H9 (cell line): ENCODE measurements around the gene MTERF4. TPM values are rescaled to one million over a fixed set of nuclear protein-coding genes. Genes with fewer than 3 reads are reported as not detected.

Experiments used
- DNase-seq: peaks from one replicate; pipeline ENCODE4 v3.0.0-alpha.2; 2017
- H2AFZ ChIP-seq: one replicate; pipeline ENCODE4 v1.6.1; 2013; ENCODE audit warnings: mild to moderate bottlenecking, low read length, control low read depth, moderate library complexity
- H2AK5ac ChIP-seq: 2 replicates; pipeline ENCODE4 v1.6.1; 2013; ENCODE audit warnings: low read length, control low read depth, mixed read lengths; ENCODE audit not compliant: insufficient read length
- H2BK120ac ChIP-seq: one replicate; pipeline ENCODE4 v1.6.1; 2013; ENCODE audit warnings: low read depth, mild to moderate bottlenecking, low read length, control low read depth, inconsistent platforms; ENCODE audit not compliant: poor library complexity, severe bottlenecking
- H2BK12ac ChIP-seq: 2 replicates; pipeline ENCODE4 v1.6.1; 2013; ENCODE audit warnings: low read length, control low read depth, mixed read lengths, low read depth; ENCODE audit not compliant: insufficient read length
- H2BK15ac ChIP-seq: 2 replicates; pipeline ENCODE4 v1.6.1; 2013; ENCODE audit warnings: low read depth, low read length, control low read depth
- H2BK20ac ChIP-seq: one replicate; pipeline ENCODE4 v1.6.1; 2013; ENCODE audit warnings: low read depth, mild to moderate bottlenecking, low read length, control low read depth, inconsistent platforms; ENCODE audit not compliant: poor library complexity, severe bottlenecking
- H2BK5ac ChIP-seq: 2 replicates; pipeline ENCODE4 v1.6.1; 2013; ENCODE audit warnings: low read length, control low read depth, mixed read lengths; ENCODE audit not compliant: insufficient read length
- H3K14ac ChIP-seq: 2 replicates; pipeline ENCODE4 v1.6.1; 2013; ENCODE audit warnings: low read length, control low read depth; ENCODE audit not compliant: insufficient read depth
- H3K18ac ChIP-seq: 2 replicates; pipeline ENCODE4 v1.6.1; 2013; ENCODE audit warnings: low read depth, mild to moderate bottlenecking, mixed read lengths, low read length, control low read depth; ENCODE audit not compliant: insufficient read length
- H3K23ac ChIP-seq: 2 replicates; pipeline ENCODE4 v1.6.1; 2013; ENCODE audit warnings: low read length, control low read depth, mixed read lengths, low read depth; ENCODE audit not compliant: insufficient read length
- H3K23me2 ChIP-seq: 2 replicates; pipeline ENCODE4 v1.6.1; 2013; ENCODE audit warnings: low read depth, mild to moderate bottlenecking, mixed read lengths, low read length, control low read depth; ENCODE audit not compliant: insufficient read length, poor library complexity, severe bottlenecking
- H3K27ac ChIP-seq: 2 replicates; pipeline ENCODE4 v1.5.1; 2013; ENCODE audit warnings: low read length, control low read depth, mixed read lengths, low read depth; ENCODE audit not compliant: insufficient read length
- H3K27me3 ChIP-seq: 2 replicates; pipeline ENCODE4 v1.6.1; 2013; ENCODE audit warnings: low read length, control low read depth, inconsistent platforms; ENCODE audit not compliant: insufficient read depth
- H3K4ac ChIP-seq: 2 replicates; pipeline ENCODE4 v1.6.1; 2013; ENCODE audit warnings: low read depth, mild to moderate bottlenecking, control low read depth, inconsistent platforms, low read length, moderate library complexity
- H3K4me1 ChIP-seq: 2 replicates; pipeline ENCODE4 v1.6.1; 2013; ENCODE audit warnings: low read length, control low read depth, inconsistent platforms; ENCODE audit not compliant: insufficient read depth
- H3K4me2 ChIP-seq: 2 replicates; pipeline ENCODE4 v1.6.1; 2013; ENCODE audit warnings: low read length, control low read depth, mixed read lengths; ENCODE audit not compliant: insufficient read length, insufficient read depth
- H3K56ac ChIP-seq: 2 replicates; pipeline ENCODE4 v1.6.1; 2013; ENCODE audit warnings: low read depth, mild to moderate bottlenecking, mixed read lengths, low read length, control low read depth; ENCODE audit not compliant: insufficient read length
- H3K79me1 ChIP-seq: 2 replicates; pipeline ENCODE4 v1.6.1; 2013; ENCODE audit warnings: low read depth, mild to moderate bottlenecking, moderate library complexity, low read length, control low read depth, inconsistent platforms; ENCODE audit not compliant: insufficient read depth, poor library complexity, severe bottlenecking
- H3K79me2 ChIP-seq: 2 replicates; pipeline ENCODE4 v1.6.1; 2013; ENCODE audit warnings: low read length, control low read depth, inconsistent platforms; ENCODE audit not compliant: insufficient read depth
- H3K9ac ChIP-seq: 2 replicates; pipeline ENCODE4 v1.6.1; 2013; ENCODE audit warnings: low read length, control low read depth, mixed read lengths; ENCODE audit not compliant: insufficient read length; ENCODE audit errors: extremely low read depth
- H3K9me3 ChIP-seq: one replicate; pipeline ENCODE4 v1.6.1; 2013; ENCODE audit warnings: low read depth, low read length, inconsistent platforms; ENCODE audit not compliant: control insufficient read depth
- H3T11ph ChIP-seq: one replicate; pipeline ENCODE4 v1.6.1; 2013; ENCODE audit warnings: mild to moderate bottlenecking, low read length, control low read depth, inconsistent platforms
- H4K20me1 ChIP-seq: one replicate; pipeline ENCODE4 v1.6.1; 2013; ENCODE audit not compliant: control insufficient read depth, insufficient read length, insufficient read depth
- H4K5ac ChIP-seq: 2 replicates; pipeline ENCODE4 v1.6.1; 2013; ENCODE audit warnings: low read depth, mild to moderate bottlenecking, mixed read lengths, low read length, control low read depth; ENCODE audit not compliant: insufficient read length
- H4K8ac ChIP-seq: replicated peaks from 2 replicates; pipeline ENCODE4 v1.6.1; 2013; ENCODE audit warnings: low read length, control low read depth, mixed read lengths, low read depth; ENCODE audit not compliant: insufficient read length
- H4K91ac ChIP-seq: 2 replicates; pipeline ENCODE4 v1.6.1; 2013; ENCODE audit warnings: low read depth, mild to moderate bottlenecking, moderate library complexity, mixed read lengths, low read length, control low read depth; ENCODE audit not compliant: insufficient read length
- H3K27ac Mint-ChIP-seq, 3 experiments: 2 replicates in 2 of 3; 3 replicates in 1 of 3; pipeline ENCODE4 v1.8.0; 2020 to 2021; ENCODE audit warnings: mixed read lengths in 3 of 3, mild to moderate bottlenecking in 1 of 3, moderate library complexity in 1 of 3
- H3K27me3 Mint-ChIP-seq: 2 replicates; pipeline ENCODE4 v1.8.0; 2021; ENCODE audit warnings: low read depth, mild to moderate bottlenecking, moderate library complexity, mixed read lengths
- H3K36me3 Mint-ChIP-seq, 3 experiments: 2 replicates in 2 of 3; 3 replicates in 1 of 3; pipeline ENCODE4 v1.8.0; 2020 to 2021; ENCODE audit warnings: low read depth in 3 of 3, mixed read lengths in 3 of 3; ENCODE audit not compliant: insufficient read depth in 1 of 3
- H3K4me1 Mint-ChIP-seq, 2 experiments: 2 replicates each; pipeline ENCODE4 v1.8.0; 2020; ENCODE audit warnings: mixed read lengths in 2 of 2
- H3K4me3 Mint-ChIP-seq, 2 experiments: 2 replicates in 1 of 2; 3 replicates in 1 of 2; pipeline ENCODE4 v1.8.0; 2020 to 2021; ENCODE audit warnings: mild to moderate bottlenecking in 2 of 2, mixed read lengths in 2 of 2, moderate library complexity in 1 of 2
- H3K9me3 Mint-ChIP-seq, 2 experiments: 2 replicates in 1 of 2; 3 replicates in 1 of 2; pipeline ENCODE4 v1.8.0; 2020; ENCODE audit warnings: mild to moderate bottlenecking in 2 of 2, mixed read lengths in 2 of 2, moderate library complexity in 1 of 2
- CTCF ChIP-seq: fragments of 200-600 bp; sonication (generic); conservative IDR thresholded peaks from 3 replicates; pipeline ENCODE4 v1.8.0; 2021; ENCODE audit warnings: antibody characterized with exemption, mild to moderate bottlenecking
- WGBS: extraction: QIAGEN DNeasy Blood & Tissue Kit; methylation state at CpG from one replicate; pipeline ENCODE4 v1.1.7; 2013; ENCODE audit warnings: missing lambda C conversion rate, low lambda C conversion rate, mixed read lengths; ENCODE audit not compliant: insufficient read length; ENCODE audit errors: extremely low coverage; 5-methylcytosine and 5-hydroxymethylcytosine counted together
- total RNA-seq: library from RNA; stranded (reverse); gene quantifications from 2 replicates; pipeline ENCODE4 v1.2.1, GENCODE V29; 2021

The MTERF4 gene
- total RNA-seq, 1 experiment from 2014 or later: 35.0 TPM

GRCh38 chr2:241066171-241066892 is 35.8 kb downstream of the MTERF4 start:
- TF ChIP-seq CTCF: no peak
- no peaks in the 10 kb centered on the region for H3K27me3 ChIP-seq

More at GRCh38 chr2:241066171-241066892, 35.8 kb downstream of the MTERF4 start:
- Mint-ChIP-seq H3K9me3 (no peaks in the 10 kb centered on the region), H3K4me1 (peaks cover 0 to 7% of the 10 kb centered on the region in 2 experiments; a peak in 3 of 4 replicates), H3K4me3 (no peak overlapping the region), H3K27ac (peak overlapping the region in 1 of 3 experiments; percentile 34; a peak in 1 of 7 replicates), H3K27me3 (no peaks in the 10 kb centered on the region; the same call in 1 of the 2 replicates), H3K36me3 (no peaks in the 10 kb centered on the region)
- no peak overlapping the region for H3K4me2 ChIP-seq
- H3K9me3 ChIP-seq: no peaks in the 10 kb centered on the region
- no peak overlapping the region for H4K5ac ChIP-seq
- no peak overlapping the region for H2AFZ ChIP-seq
- no peak overlapping the region for H3K9ac ChIP-seq
- no peak overlapping the region for H3K14ac ChIP-seq
- no peak overlapping the region for H3K23ac ChIP-seq
- no peak overlapping the region for H2AK5ac ChIP-seq
- no peak overlapping the region for H3K18ac ChIP-seq
- H4K8ac ChIP-seq: no peak overlapping the region
- no peak overlapping the region for H4K91ac ChIP-seq
- no peaks in the 10 kb centered on the region for H4K20me1 ChIP-seq
- WGBS: no CpG with 5 or more reads among the region's 21 CpGs
- no peak overlapping the region for H3K27ac ChIP-seq
- no peaks in the 10 kb centered on the region for H3K23me2 ChIP-seq
- H2BK120ac ChIP-seq: no peak overlapping the region
- H3T11ph ChIP-seq: no peak overlapping the region
- H2BK5ac ChIP-seq: no peak overlapping the region
- H2BK12ac ChIP-seq: no peak overlapping the region
- no peaks in the 10 kb centered on the region for H3K4me1 ChIP-seq
- no peak for DNase-seq
- no peak overlapping the region for H3K4ac ChIP-seq
- no peak overlapping the region for H3K56ac ChIP-seq
- no peak overlapping the region for H2BK20ac ChIP-seq
- no peak overlapping the region for H2BK15ac ChIP-seq
- H3K79me1 ChIP-seq: no peaks in the 10 kb centered on the region
- no peaks in the 10 kb centered on the region for H3K79me2 ChIP-seq
